Fibroblast of pulmonary artery (primary cell): ENCODE data around the gene P2RY13.

Source experiments
- DNase-seq: peaks from one replicate; pipeline ENCODE4 v3.0.0-alpha.2; 2010; ENCODE audit warnings: low read depth
- H3K4me3 ChIP-seq: replicated peaks from 2 replicates; pipeline ENCODE4 v1.5.1; 2011; ENCODE audit warnings: low read depth, mild to moderate bottlenecking, control low read depth, low read length, moderate library complexity
- TF ChIP-seq, protein P1 (sequence below): IDR thresholded peaks from 2 replicates; pipeline ENCODE4 v1.5.1; 2011; ENCODE audit warnings: mild to moderate bottlenecking, control low read depth, low read length, inconsistent platforms; ENCODE audit errors: missing control alignments

The P2RY13 gene

DNA sequence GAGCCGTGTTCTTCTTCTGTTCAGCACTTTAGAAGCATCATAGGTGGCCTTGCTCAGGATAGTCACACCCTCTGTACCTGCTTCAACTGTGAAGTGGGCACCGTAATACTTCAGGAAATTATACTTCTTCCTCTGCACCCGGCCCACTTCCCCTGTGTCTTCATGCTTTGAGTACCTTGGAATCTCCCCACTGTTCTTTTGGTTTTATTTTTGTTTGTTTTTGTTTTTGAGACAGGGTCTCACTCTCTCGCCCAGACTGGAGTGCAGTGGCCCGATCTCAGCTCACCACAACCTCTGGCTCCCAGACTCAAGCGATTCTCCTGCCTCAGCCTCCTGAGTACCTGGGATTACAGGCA is 52.7 kb downstream of the P2RY13 start:
- H3K4me3 ChIP-seq: no peak overlapping the region
- TF ChIP-seq, protein P1, sequence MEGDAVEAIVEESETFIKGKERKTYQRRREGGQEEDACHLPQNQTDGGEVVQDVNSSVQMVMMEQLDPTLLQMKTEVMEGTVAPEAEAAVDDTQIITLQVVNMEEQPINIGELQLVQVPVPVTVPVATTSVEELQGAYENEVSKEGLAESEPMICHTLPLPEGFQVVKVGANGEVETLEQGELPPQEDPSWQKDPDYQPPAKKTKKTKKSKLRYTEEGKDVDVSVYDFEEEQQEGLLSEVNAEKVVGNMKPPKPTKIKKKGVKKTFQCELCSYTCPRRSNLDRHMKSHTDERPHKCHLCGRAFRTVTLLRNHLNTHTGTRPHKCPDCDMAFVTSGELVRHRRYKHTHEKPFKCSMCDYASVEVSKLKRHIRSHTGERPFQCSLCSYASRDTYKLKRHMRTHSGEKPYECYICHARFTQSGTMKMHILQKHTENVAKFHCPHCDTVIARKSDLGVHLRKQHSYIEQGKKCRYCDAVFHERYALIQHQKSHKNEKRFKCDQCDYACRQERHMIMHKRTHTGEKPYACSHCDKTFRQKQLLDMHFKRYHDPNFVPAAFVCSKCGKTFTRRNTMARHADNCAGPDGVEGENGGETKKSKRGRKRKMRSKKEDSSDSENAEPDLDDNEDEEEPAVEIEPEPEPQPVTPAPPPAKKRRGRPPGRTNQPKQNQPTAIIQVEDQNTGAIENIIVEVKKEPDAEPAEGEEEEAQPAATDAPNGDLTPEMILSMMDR: no peak
- no peak for DNase-seq
